Heart left ventricle (tissue), 13 donors: ENCODE results near the gene RNF180.

Experiments used
- POLR2A ChIP-seq, 2 donors: fragments of 450-650 bp; IDR thresholded peaks; one replicate each; pipeline ENCODE4 v1.6.1; 2017; ENCODE audit warnings: antibody characterized with exemption in 2 of 2, mild to moderate bottlenecking in 2 of 2, moderate library complexity in 2 of 2
- TF ChIP-seq, protein P1 (sequence below), 12 donors: fragments of 200-600 bp; sonication (generic) in 4 of 12; IDR thresholded peaks; one replicate each; pipeline versions ENCODE4 v1.5.0 to v1.8.0; 2018 to 2022; ENCODE audit warnings: antibody characterized with exemption in 12 of 12, mild to moderate bottlenecking in 5 of 12
- donor health status: ischemic (EF 13 %, LVEDD 7.1; RV severe dilation, severe dysfunction).
- donor health status: DM: no; HTN: yes; CAD: no.
- donor health status: DM: no; HTN: no; CAD: no.
- donor health status: ischemic (EF 25% LVEDD 6.9; RV normal size, moderate dysfunction).
- donor health status: ischemic (EF 25% LVEDD 5.7; RV mildly dilated, moderate dysfunction).
- donor health status: ischemic (EF 35%, LVEDD 5.7; RV mildly dilated, moderate dysfunction).
- donor health status: nonischemic (EF 11% LVEDD 7.7; RV severe dilation, severe dysfunction).
- donor health status: DM: yes; HTN: yes; CAD: no.
- donor health status: PGD.
- donor health status: ischemic (EF 29% LVEDD 5.4; RV normal size, mild dysfunction).
- donor health status: nonischemic (EF 23%, LVEDD 6.1; RV moderate dilation, normal function).

DNA sequence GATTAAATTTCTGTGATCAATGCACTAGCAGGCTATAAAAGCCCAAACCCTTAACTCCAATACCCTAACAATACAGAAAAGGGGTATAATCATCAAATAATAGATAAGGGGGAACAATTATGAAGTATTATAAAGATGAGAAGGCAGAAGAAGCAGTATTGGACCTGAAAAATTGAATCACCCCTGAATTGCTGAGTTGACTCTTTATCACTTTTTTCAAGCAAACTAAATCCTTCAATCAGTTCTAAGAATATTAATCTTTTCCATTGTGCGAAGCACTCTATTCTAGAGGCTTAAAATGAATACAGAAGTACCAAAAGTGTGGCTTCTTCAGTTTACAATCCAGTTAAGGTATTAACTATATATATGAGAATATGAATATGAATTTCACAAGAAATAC is 120.7 kb downstream of the RNF180 start:
- TF ChIP-seq, protein P1, sequence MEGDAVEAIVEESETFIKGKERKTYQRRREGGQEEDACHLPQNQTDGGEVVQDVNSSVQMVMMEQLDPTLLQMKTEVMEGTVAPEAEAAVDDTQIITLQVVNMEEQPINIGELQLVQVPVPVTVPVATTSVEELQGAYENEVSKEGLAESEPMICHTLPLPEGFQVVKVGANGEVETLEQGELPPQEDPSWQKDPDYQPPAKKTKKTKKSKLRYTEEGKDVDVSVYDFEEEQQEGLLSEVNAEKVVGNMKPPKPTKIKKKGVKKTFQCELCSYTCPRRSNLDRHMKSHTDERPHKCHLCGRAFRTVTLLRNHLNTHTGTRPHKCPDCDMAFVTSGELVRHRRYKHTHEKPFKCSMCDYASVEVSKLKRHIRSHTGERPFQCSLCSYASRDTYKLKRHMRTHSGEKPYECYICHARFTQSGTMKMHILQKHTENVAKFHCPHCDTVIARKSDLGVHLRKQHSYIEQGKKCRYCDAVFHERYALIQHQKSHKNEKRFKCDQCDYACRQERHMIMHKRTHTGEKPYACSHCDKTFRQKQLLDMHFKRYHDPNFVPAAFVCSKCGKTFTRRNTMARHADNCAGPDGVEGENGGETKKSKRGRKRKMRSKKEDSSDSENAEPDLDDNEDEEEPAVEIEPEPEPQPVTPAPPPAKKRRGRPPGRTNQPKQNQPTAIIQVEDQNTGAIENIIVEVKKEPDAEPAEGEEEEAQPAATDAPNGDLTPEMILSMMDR (IDR thresholded peaks at IDR 0.05): no peak
- TF ChIP-seq POLR2A (IDR thresholded peaks at IDR 0.05): no peak
